Loucy (cell line): Measurements from ENCODE around the gene GPLD1.

Experiments
- H2AFZ ChIP-seq: fragments of 200-600 bp; sonication (generic); 2 replicates; pipeline ENCODE4 v1.6.0; 2016; ENCODE audit warnings: antibody characterized with exemption, mild to moderate bottlenecking, low read length, moderate library complexity
- H3F3A ChIP-seq: fragments of 200-600 bp; 2 replicates; pipeline ENCODE4 v1.6.0; 2016; ENCODE audit warnings: antibody characterized with exemption, low read depth, mild to moderate bottlenecking
- H3K27me3 ChIP-seq: fragments of 200-600 bp; sonication (generic); 2 replicates; pipeline ENCODE4 v1.6.1; 2014; ENCODE audit warnings: low read length, mild to moderate bottlenecking; ENCODE audit not compliant: insufficient read depth, poor library complexity, severe bottlenecking
- H3K36me3 ChIP-seq: fragments of 200-600 bp; sonication (generic); 2 replicates; pipeline ENCODE4 v1.6.1; 2016; ENCODE audit warnings: low read length; ENCODE audit not compliant: insufficient read depth
- H3K4me1 ChIP-seq: fragments of 200-600 bp; sonication (generic); 2 replicates; pipeline ENCODE4 v1.5.1; 2014; ENCODE audit warnings: low read length, mild to moderate bottlenecking; ENCODE audit not compliant: insufficient read depth, poor library complexity, severe bottlenecking
- H3K4me2 ChIP-seq: fragments of 200-600 bp; sonication (generic); 2 replicates; pipeline ENCODE4 v1.6.0; 2014; ENCODE audit warnings: antibody characterized with exemption, low read length, low read depth, mild to moderate bottlenecking; ENCODE audit not compliant: poor library complexity, severe bottlenecking
- H3K4me3 ChIP-seq: fragments of 200-600 bp; sonication (generic); 2 replicates; pipeline ENCODE4 v1.5.1; 2014; ENCODE audit warnings: low read length, mild to moderate bottlenecking, mixed read lengths; ENCODE audit not compliant: poor library complexity, severe bottlenecking
- H3K79me2 ChIP-seq: fragments of 200-600 bp; sonication (generic); 2 replicates; pipeline ENCODE4 v1.6.1; 2014; ENCODE audit warnings: low read length; ENCODE audit not compliant: insufficient read depth
- H3K9ac ChIP-seq: fragments of 200-600 bp; sonication (generic); 2 replicates; pipeline ENCODE4 v1.6.0; 2014; ENCODE audit warnings: mild to moderate bottlenecking, low read depth, low read length, moderate library complexity; ENCODE audit not compliant: poor library complexity, severe bottlenecking
- H3K9me2 ChIP-seq: fragments of 200-600 bp; sonication (generic); replicated peaks from 2 replicates; pipeline ENCODE4 v1.6.1; 2016; ENCODE audit warnings: low read depth, low read length, mixed read lengths
- H3K9me3 ChIP-seq: fragments of 200-600 bp; sonication (generic); 2 replicates; pipeline ENCODE4 v1.6.1; 2014; ENCODE audit warnings: mild to moderate bottlenecking, antibody characterized with exemption, low read length, low read depth; ENCODE audit not compliant: insufficient read depth
- H4K20me1 ChIP-seq: fragments of 200-600 bp; sonication (generic); 2 replicates; pipeline ENCODE4 v1.6.0; 2014; ENCODE audit warnings: antibody characterized with exemption, low read length, mild to moderate bottlenecking; ENCODE audit not compliant: insufficient read depth, poor library complexity, severe bottlenecking
- EZH2phosphoT487 ChIP-seq: fragments of 200-600 bp; IDR thresholded peaks from 2 replicates; pipeline ENCODE4 v1.6.1; 2018; ENCODE audit warnings: antibody characterized with exemption, mild to moderate bottlenecking, moderate library complexity, borderline replicate concordance
- TF ChIP-seq, protein P1 (sequence below): fragments of 200-600 bp; sonication (generic); conservative IDR thresholded peaks from 2 replicates; pipeline ENCODE4 v1.5.1; 2014; ENCODE audit warnings: mild to moderate bottlenecking, antibody characterized with exemption, low read length

Gene GPLD1

GRCh38 chr6:24436979-24437378 is 52.4 kb downstream of the GPLD1 start:
- H3K4me3 ChIP-seq, result no peak overlapping the region
- H3K36me3 ChIP-seq, result no peaks in the 10 kb centered on the region

GRCh38 chr6:24432611-24433010 is 56.8 kb downstream of the GPLD1 start:
- H2AFZ ChIP-seq, result no peak overlapping the region
- no peak overlapping the region for H3K9ac ChIP-seq
- no peaks in the 10 kb centered on the region for H3K27me3 ChIP-seq
- TF ChIP-seq EZH2phosphoT487, result no peak
- TF ChIP-seq, protein P1, sequence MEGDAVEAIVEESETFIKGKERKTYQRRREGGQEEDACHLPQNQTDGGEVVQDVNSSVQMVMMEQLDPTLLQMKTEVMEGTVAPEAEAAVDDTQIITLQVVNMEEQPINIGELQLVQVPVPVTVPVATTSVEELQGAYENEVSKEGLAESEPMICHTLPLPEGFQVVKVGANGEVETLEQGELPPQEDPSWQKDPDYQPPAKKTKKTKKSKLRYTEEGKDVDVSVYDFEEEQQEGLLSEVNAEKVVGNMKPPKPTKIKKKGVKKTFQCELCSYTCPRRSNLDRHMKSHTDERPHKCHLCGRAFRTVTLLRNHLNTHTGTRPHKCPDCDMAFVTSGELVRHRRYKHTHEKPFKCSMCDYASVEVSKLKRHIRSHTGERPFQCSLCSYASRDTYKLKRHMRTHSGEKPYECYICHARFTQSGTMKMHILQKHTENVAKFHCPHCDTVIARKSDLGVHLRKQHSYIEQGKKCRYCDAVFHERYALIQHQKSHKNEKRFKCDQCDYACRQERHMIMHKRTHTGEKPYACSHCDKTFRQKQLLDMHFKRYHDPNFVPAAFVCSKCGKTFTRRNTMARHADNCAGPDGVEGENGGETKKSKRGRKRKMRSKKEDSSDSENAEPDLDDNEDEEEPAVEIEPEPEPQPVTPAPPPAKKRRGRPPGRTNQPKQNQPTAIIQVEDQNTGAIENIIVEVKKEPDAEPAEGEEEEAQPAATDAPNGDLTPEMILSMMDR, result no peak
- H3K79me2 ChIP-seq, result no peaks in the 10 kb centered on the region
- no peaks in the 10 kb centered on the region for H3F3A ChIP-seq
- H3K4me1 ChIP-seq, result no peaks in the 10 kb centered on the region
- no peak overlapping the region for H3K4me2 ChIP-seq
- H4K20me1 ChIP-seq, result no peaks in the 10 kb centered on the region
- no peaks in the 10 kb centered on the region for H3K9me2 ChIP-seq
- no peaks in the 10 kb centered on the region for H3K9me3 ChIP-seq
- H3K4me3 ChIP-seq, result no peak overlapping the region
- H3K36me3 ChIP-seq, result no peaks in the 10 kb centered on the region

More at GRCh38 chr6:24436979-24437378, 52.4 kb downstream of the GPLD1 start:
- Histone ChIP-seq H2AFZ (no peak overlapping the region), H3K4me2 (no peak overlapping the region), H3K79me2 (no peaks in the 10 kb centered on the region), H3K9me2 (no peaks in the 10 kb centered on the region), H3K4me1 (no peaks in the 10 kb centered on the region), H3K9ac (no peak overlapping the region), H3K27me3 (no peaks in the 10 kb centered on the region), H3F3A (no peaks in the 10 kb centered on the region), H3K9me3 (no peaks in the 10 kb centered on the region), H4K20me1 (no peaks in the 10 kb centered on the region)
- TF ChIP-seq, protein P1, result no peak
- no peak for TF ChIP-seq EZH2phosphoT487

GRCh38 chr6:24431045-24431451 is 58.3 kb downstream of the GPLD1 start:
- Histone ChIP-seq H3F3A (no peaks in the 10 kb centered on the region), H3K36me3 (peaks cover 5% of the 10 kb centered on the region; the same call in 1 of the 2 replicates), H3K9me3 (no peaks in the 10 kb centered on the region), H3K9ac (no peak overlapping the region), H3K4me3 (no peak overlapping the region), H4K20me1 (no peaks in the 10 kb centered on the region), H3K9me2 (no peaks in the 10 kb centered on the region), H3K4me1 (no peaks in the 10 kb centered on the region), H3K79me2 (no peaks in the 10 kb centered on the region), H3K27me3 (no peaks in the 10 kb centered on the region), H2AFZ (no peak overlapping the region), H3K4me2 (no peak overlapping the region)
- TF ChIP-seq, protein P1, result peak; percentile 82
- TF ChIP-seq EZH2phosphoT487, result no peak
